ENCODE data around the gene SLC5A1.

The SLC5A1 gene

DNA sequence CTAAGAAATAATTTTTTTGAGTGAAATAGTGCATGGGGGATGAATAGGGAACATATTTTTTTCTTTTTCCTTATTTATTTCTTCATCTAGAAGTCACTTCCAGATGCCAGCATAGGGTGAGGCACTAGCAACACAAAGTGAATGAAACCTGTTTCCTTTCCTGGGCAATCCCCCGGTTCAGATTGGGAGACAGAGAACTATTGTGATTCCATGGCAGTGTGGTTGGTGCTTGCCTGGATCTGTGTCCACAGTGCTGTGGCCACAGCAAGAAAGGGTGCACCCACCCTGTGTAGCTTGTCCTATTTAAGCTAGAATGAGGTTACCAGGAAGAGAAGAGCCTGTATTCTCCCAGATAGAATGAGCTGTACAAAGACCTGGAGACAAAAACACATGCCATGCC is 57.6 kb downstream of the SLC5A1 start:
- H3K9ac ChIP-seq (ENCODE audit: low read depth, low read length), result no peak overlapping the region
- no peaks in the 10 kb centered on the region for H3K4me1 ChIP-seq (ENCODE audit: insufficient read depth, low read length)
- H3K27ac ChIP-seq (ENCODE audit: low read length), result no peak overlapping the region
- H3K4me3 ChIP-seq (ENCODE audit: low read length), result no peak overlapping the region
- peaks cover 35% of the 10 kb centered on the region for H3K27me3 ChIP-seq (ENCODE audit: insufficient read depth, low read length)
- no peaks in the 10 kb centered on the region for H3K36me3 ChIP-seq (ENCODE audit: insufficient read depth, low read depth, low read length)
- H3K9me3 ChIP-seq (ENCODE audit: insufficient read depth, low read depth, low read length), result no peaks in the 10 kb centered on the region

GRCh38 chr22:32103658-32104315 is 60.7 kb downstream of the SLC5A1 start:
- no peak overlapping the region for H3K9ac ChIP-seq (ENCODE audit: low read depth, low read length)

DNA sequence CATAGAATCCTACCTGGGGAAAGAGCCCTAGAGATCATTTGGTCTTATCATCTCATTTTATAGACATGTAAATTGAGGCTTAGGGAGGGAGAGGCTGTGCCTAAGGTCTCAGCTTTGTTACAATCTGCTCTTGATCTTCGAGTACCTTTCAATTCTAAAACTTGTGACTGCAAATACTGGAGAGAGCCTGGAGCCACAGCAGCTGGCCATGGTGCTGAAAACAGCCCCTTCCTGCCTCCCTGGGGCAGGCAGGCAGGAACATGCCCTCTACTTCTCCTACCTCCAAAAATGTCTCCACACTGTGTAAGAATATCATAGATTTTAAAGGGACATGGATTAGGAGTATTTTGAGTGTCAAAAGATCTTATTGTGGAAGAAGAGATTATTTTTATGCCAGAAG is 63.9 kb downstream of the SLC5A1 start:
- Histone ChIP-seq H3K9me3 (ENCODE audit: insufficient read depth, low read depth, low read length) (no peaks in the 10 kb centered on the region), H3K36me3 (ENCODE audit: insufficient read depth, low read depth, low read length) (no peaks in the 10 kb centered on the region), H3K4me1 (ENCODE audit: insufficient read depth, low read length) (no peaks in the 10 kb centered on the region), H3K4me3 (ENCODE audit: low read length) (no peak overlapping the region), H3K9ac (ENCODE audit: low read depth, low read length) (no peak overlapping the region), H3K27me3 (ENCODE audit: insufficient read depth, low read length) (peaks cover 9% of the 10 kb centered on the region), H3K27ac (ENCODE audit: low read length) (no peak overlapping the region)

More at GRCh38 chr22:32103658-32104315, 60.7 kb downstream of the SLC5A1 start:
- no peaks in the 10 kb centered on the region for H3K4me1 ChIP-seq (ENCODE audit: insufficient read depth, low read length)
- no peaks in the 10 kb centered on the region for H3K9me3 ChIP-seq (ENCODE audit: insufficient read depth, low read depth, low read length)
- no peak overlapping the region for H3K4me3 ChIP-seq (ENCODE audit: low read length)
- H3K27me3 ChIP-seq (ENCODE audit: insufficient read depth, low read length), result peaks cover 32% of the 10 kb centered on the region
- H3K36me3 ChIP-seq (ENCODE audit: insufficient read depth, low read depth, low read length), result no peaks in the 10 kb centered on the region
- no peak overlapping the region for H3K27ac ChIP-seq (ENCODE audit: low read length)

- H3K9ac ChIP-seq (ENCODE audit: low read depth, low read length), result no peak overlapping the region
- peaks cover 27% of the 10 kb centered on the region; the same call in 1 of the 2 replicates for H3K27me3 ChIP-seq (ENCODE audit: insufficient read depth, low read length)
- H3K27ac ChIP-seq (ENCODE audit: low read length), result no peak overlapping the region
- H3K4me3 ChIP-seq (ENCODE audit: low read length), result no peak overlapping the region
- H3K36me3 ChIP-seq (ENCODE audit: insufficient read depth, low read depth, low read length), result no peaks in the 10 kb centered on the region
- H3K9me3 ChIP-seq (ENCODE audit: insufficient read depth, low read depth, low read length), result no peaks in the 10 kb centered on the region
- no peaks in the 10 kb centered on the region for H3K4me1 ChIP-seq (ENCODE audit: insufficient read depth, low read length)
These were observed 69.3 kb downstream of the SLC5A1 start for GRCh38 chr22:32112380-32112779.

- Histone ChIP-seq H3K9ac (ENCODE audit: low read depth, low read length) (no peak overlapping the region), H3K4me3 (ENCODE audit: low read length) (no peak overlapping the region), H3K9me3 (ENCODE audit: insufficient read depth, low read depth, low read length) (no peaks in the 10 kb centered on the region), H3K4me1 (ENCODE audit: insufficient read depth, low read length) (no peaks in the 10 kb centered on the region), H3K27me3 (ENCODE audit: insufficient read depth, low read length) (0 out of 2 replicates have a peak, but pooled peaks cover 14% of the 10 kb centered on the region), H3K36me3 (ENCODE audit: insufficient read depth, low read depth, low read length) (no peaks in the 10 kb centered on the region), H3K27ac (ENCODE audit: low read length) (no peak overlapping the region)
These were observed 76.6 kb downstream of the SLC5A1 start for GRCh38 chr22:32119568-32120235.

DNA sequence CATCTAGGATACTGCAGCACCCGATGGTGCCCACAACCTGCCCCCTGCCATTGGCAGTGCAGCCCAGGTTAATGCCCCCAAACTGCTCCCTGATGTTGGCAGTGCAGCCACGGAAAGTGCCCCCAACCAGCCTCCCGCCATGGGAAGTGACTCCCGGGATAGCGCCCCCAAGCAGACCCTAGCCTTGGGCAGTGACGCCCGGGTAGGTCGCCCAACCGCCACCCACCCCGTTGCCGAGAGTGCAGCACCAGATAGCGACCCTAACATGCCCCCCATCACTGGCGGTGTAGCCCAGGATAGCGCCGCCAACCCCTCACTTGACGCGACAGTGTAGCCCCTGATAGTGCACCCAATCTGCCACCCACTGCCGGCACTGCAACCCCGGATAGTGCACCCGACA is 77.5 kb downstream of the SLC5A1 start:
- Histone ChIP-seq H3K27ac (ENCODE audit: low read length) (no peak overlapping the region), H3K9ac (ENCODE audit: low read depth, low read length) (no peak overlapping the region), H3K4me1 (ENCODE audit: insufficient read depth, low read length) (no peaks in the 10 kb centered on the region), H3K4me3 (ENCODE audit: low read length) (no peak overlapping the region), H3K36me3 (ENCODE audit: insufficient read depth, low read depth, low read length) (no peaks in the 10 kb centered on the region), H3K9me3 (ENCODE audit: insufficient read depth, low read depth, low read length) (no peaks in the 10 kb centered on the region), H3K27me3 (ENCODE audit: insufficient read depth, low read length) (0 out of 2 replicates have a peak, but pooled peaks cover 8% of the 10 kb centered on the region)

- Histone ChIP-seq H3K9ac (ENCODE audit: low read depth, low read length) (no peak overlapping the region), H3K27ac (ENCODE audit: low read length) (no peak overlapping the region), H3K4me3 (ENCODE audit: low read length) (no peak overlapping the region), H3K9me3 (ENCODE audit: insufficient read depth, low read depth, low read length) (no peaks in the 10 kb centered on the region), H3K36me3 (ENCODE audit: insufficient read depth, low read depth, low read length) (no peaks in the 10 kb centered on the region), H3K27me3 (ENCODE audit: insufficient read depth, low read length) (no peaks in the 10 kb centered on the region), H3K4me1 (ENCODE audit: insufficient read depth, low read length) (no peaks in the 10 kb centered on the region)
These were observed 79.8 kb downstream of the SLC5A1 start for GRCh38 chr22:32122899-32123298.

DNA sequence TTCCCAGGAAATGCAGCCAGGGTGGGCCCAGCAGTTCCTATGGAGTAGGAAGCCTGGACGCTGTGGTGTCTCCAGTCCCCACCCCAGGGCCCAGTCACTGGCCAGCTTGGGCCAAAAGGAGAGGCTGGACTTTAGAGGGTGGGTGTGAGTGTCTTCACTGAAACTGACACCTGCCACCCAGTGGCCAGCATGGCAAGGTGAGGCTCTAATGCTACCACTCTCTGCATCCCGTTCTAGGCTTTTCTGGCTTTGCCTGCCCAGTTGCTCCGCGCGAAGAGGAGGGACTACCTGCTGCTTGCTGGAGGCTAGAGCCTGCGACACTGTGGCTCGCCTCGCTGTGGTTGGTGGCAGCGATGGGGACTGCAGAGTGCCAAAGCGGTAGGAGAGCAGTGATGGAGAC is 80.6 kb downstream of the SLC5A1 start:
- H3K9ac ChIP-seq (ENCODE audit: low read depth, low read length), result no peak overlapping the region
- H3K27ac ChIP-seq (ENCODE audit: low read length), result no peak overlapping the region
- no peaks in the 10 kb centered on the region for H3K36me3 ChIP-seq (ENCODE audit: insufficient read depth, low read depth, low read length)

GRCh38 chr22:32127904-32128303 is 84.8 kb downstream of the SLC5A1 start:
- no peak overlapping the region for H3K9ac ChIP-seq (ENCODE audit: low read depth, low read length)
- no peak overlapping the region for H3K4me3 ChIP-seq (ENCODE audit: low read length)
- H3K27me3 ChIP-seq (ENCODE audit: insufficient read depth, low read length), result no peaks in the 10 kb centered on the region
- no peaks in the 10 kb centered on the region for H3K4me1 ChIP-seq (ENCODE audit: insufficient read depth, low read length)
- no peak overlapping the region for H3K27ac ChIP-seq (ENCODE audit: low read length)
- no peaks in the 10 kb centered on the region for H3K36me3 ChIP-seq (ENCODE audit: insufficient read depth, low read depth, low read length)
- H3K9me3 ChIP-seq (ENCODE audit: insufficient read depth, low read depth, low read length), result no peaks in the 10 kb centered on the region

More for the DNA sequence above, 80.6 kb downstream of the SLC5A1 start:
- Histone ChIP-seq H3K9me3 (ENCODE audit: insufficient read depth, low read depth, low read length) (no peaks in the 10 kb centered on the region), H3K4me1 (ENCODE audit: insufficient read depth, low read length) (no peaks in the 10 kb centered on the region), H3K27me3 (ENCODE audit: insufficient read depth, low read length) (no peaks in the 10 kb centered on the region), H3K4me3 (ENCODE audit: low read length) (no peak overlapping the region)

- no peaks in the 10 kb centered on the region for H3K36me3 ChIP-seq (ENCODE audit: insufficient read depth, low read depth, low read length)
- no peaks in the 10 kb centered on the region for H3K4me1 ChIP-seq (ENCODE audit: insufficient read depth, low read length)
- H3K9ac ChIP-seq (ENCODE audit: low read depth, low read length), result no peak overlapping the region
- no peaks in the 10 kb centered on the region for H3K9me3 ChIP-seq (ENCODE audit: insufficient read depth, low read depth, low read length)
- no peak overlapping the region for H3K4me3 ChIP-seq (ENCODE audit: low read length)
- H3K27me3 ChIP-seq (ENCODE audit: insufficient read depth, low read length), result no peaks in the 10 kb centered on the region
- no peak overlapping the region for H3K27ac ChIP-seq (ENCODE audit: low read length)
These were observed 87.4 kb downstream of the SLC5A1 start for GRCh38 chr22:32130464-32130863.

DNA sequence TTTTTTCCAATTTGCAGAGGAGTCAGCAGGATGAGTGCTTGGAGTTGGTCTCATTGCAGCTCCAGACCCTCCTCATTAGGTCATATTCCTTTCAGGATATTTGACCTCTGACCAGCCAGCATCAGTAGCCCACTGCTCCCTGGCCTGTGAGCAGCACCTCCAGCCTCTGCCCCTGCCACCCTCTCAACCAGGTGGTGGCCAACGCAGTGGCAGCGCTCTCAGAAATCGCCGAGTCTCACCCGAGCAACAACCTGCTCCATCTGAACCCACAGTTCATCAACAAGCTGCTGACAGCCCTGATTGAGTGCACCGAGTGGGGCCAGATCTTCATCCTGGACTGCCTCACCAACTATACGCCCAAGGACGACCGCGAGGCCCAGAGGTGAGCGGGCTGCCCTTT is 89.1 kb downstream of the SLC5A1 start:
- no peaks in the 10 kb centered on the region for H3K9me3 ChIP-seq (ENCODE audit: insufficient read depth, low read depth, low read length)
- no peak overlapping the region for H3K4me3 ChIP-seq (ENCODE audit: low read length)
- H3K27me3 ChIP-seq (ENCODE audit: insufficient read depth, low read length), result no peaks in the 10 kb centered on the region
- no peaks in the 10 kb centered on the region for H3K4me1 ChIP-seq (ENCODE audit: insufficient read depth, low read length)
- H3K27ac ChIP-seq (ENCODE audit: low read length), result no peak overlapping the region
- no peak overlapping the region for H3K9ac ChIP-seq (ENCODE audit: low read depth, low read length)
- H3K36me3 ChIP-seq (ENCODE audit: insufficient read depth, low read depth, low read length), result no peaks in the 10 kb centered on the region

- Histone ChIP-seq H3K9me3 (ENCODE audit: insufficient read depth, low read depth, low read length) (no peaks in the 10 kb centered on the region), H3K27me3 (ENCODE audit: insufficient read depth, low read length) (no peaks in the 10 kb centered on the region), H3K27ac (ENCODE audit: low read length) (no peak overlapping the region), H3K9ac (ENCODE audit: low read depth, low read length) (no peak overlapping the region), H3K4me1 (ENCODE audit: insufficient read depth, low read length) (no peaks in the 10 kb centered on the region), H3K36me3 (ENCODE audit: insufficient read depth, low read depth, low read length) (no peaks in the 10 kb centered on the region), H3K4me3 (ENCODE audit: low read length) (no peak overlapping the region)
These were observed 89.7 kb downstream of the SLC5A1 start for GRCh38 chr22:32132783-32133182.

Data from iPS-20b (cell line).